Measurements from ENCODE around the gene NTRK1. TPM values are rescaled to one million over a fixed set of nuclear protein-coding genes. Genes with fewer than 3 reads are reported as not detected.

The NTRK1 gene
- total RNA-seq, 1 donor from 2014 or later: not detected

GRCh38 chr1:156894711-156895454 lies 34.2 kb downstream of the NTRK1 start:
- DNase-seq (ENCODE audit: low spot score): peak; percentile 82
- H3K36me3 Mint-ChIP-seq (ENCODE audit: low read depth): no peaks in the 10 kb centered on the region
- no peaks in the 10 kb centered on the region for H3K27me3 Mint-ChIP-seq (ENCODE audit: low read depth)
- peak overlapping the region; percentile 67 for H3K4me3 Mint-ChIP-seq (ENCODE audit: unreplicated experiment)
- H3K4me1 Mint-ChIP-seq (ENCODE audit: low read depth): peaks cover 58% of the 10 kb centered on the region
- H3K27ac Mint-ChIP-seq (ENCODE audit: unreplicated experiment): peak overlapping the region; percentile 93
- no peak for TF ChIP-seq CTCF (IDR thresholded peaks at IDR 0.05)
- H3K9me3 Mint-ChIP-seq (ENCODE audit: low read depth): no peaks in the 10 kb centered on the region

- Mint-ChIP-seq H3K9me3 (ENCODE audit: low read depth) (no peaks in the 10 kb centered on the region), H3K27me3 (ENCODE audit: low read depth) (no peaks in the 10 kb centered on the region), H3K4me1 (ENCODE audit: low read depth) (peaks cover 58% of the 10 kb centered on the region), H3K4me3 (ENCODE audit: unreplicated experiment) (peak overlapping the region; percentile 57), H3K27ac (ENCODE audit: unreplicated experiment) (peak overlapping the region; percentile 93), H3K36me3 (ENCODE audit: low read depth) (no peaks in the 10 kb centered on the region)
- no peak for DNase-seq (ENCODE audit: low spot score)
- TF ChIP-seq CTCF (IDR thresholded peaks at IDR 0.05): no peak
Measured at GRCh38 chr1:156895455-156895812, 34.8 kb downstream of the NTRK1 start.

GRCh38 chr1:156895927-156896326 lies 35.3 kb downstream of the NTRK1 start:
- Mint-ChIP-seq H3K27me3 (ENCODE audit: low read depth) (no peaks in the 10 kb centered on the region), H3K9me3 (ENCODE audit: low read depth) (no peaks in the 10 kb centered on the region), H3K4me1 (ENCODE audit: low read depth) (peaks cover 58% of the 10 kb centered on the region), H3K27ac (ENCODE audit: unreplicated experiment) (peak overlapping the region; percentile 93), H3K36me3 (ENCODE audit: low read depth) (no peaks in the 10 kb centered on the region), H3K4me3 (ENCODE audit: unreplicated experiment) (peak overlapping the region; percentile 2)
- no peak for TF ChIP-seq CTCF (IDR thresholded peaks at IDR 0.05)
- DNase-seq (ENCODE audit: low spot score): peak; percentile 38

GRCh38 chr1:156896490-156897033 lies 35.9 kb downstream of the NTRK1 start:
- no peak for TF ChIP-seq CTCF (IDR thresholded peaks at IDR 0.05)
- Mint-ChIP-seq H3K36me3 (ENCODE audit: low read depth) (no peaks in the 10 kb centered on the region), H3K4me1 (ENCODE audit: low read depth) (peaks cover 61% of the 10 kb centered on the region), H3K27ac (ENCODE audit: unreplicated experiment) (peak overlapping the region; percentile 95), H3K27me3 (ENCODE audit: low read depth) (peaks cover 2% of the 10 kb centered on the region), H3K9me3 (ENCODE audit: low read depth) (no peaks in the 10 kb centered on the region), H3K4me3 (ENCODE audit: unreplicated experiment) (peak overlapping the region; percentile 21)
- peak; percentile 86 for DNase-seq (ENCODE audit: low spot score)

GRCh38 chr1:156897078-156897825 lies 36.6 kb downstream of the NTRK1 start:
- peaks cover 66% of the 10 kb centered on the region for H3K4me1 Mint-ChIP-seq (ENCODE audit: low read depth)

More at GRCh38 chr1:156897078-156897825, 36.6 kb downstream of the NTRK1 start:
- H3K4me3 Mint-ChIP-seq (ENCODE audit: unreplicated experiment): peak overlapping the region; percentile 46
- H3K9me3 Mint-ChIP-seq (ENCODE audit: low read depth): no peaks in the 10 kb centered on the region
- no peak for DNase-seq (ENCODE audit: low spot score)
- H3K27me3 Mint-ChIP-seq (ENCODE audit: low read depth): peaks cover 2% of the 10 kb centered on the region
- peak overlapping the region; percentile 95 for H3K27ac Mint-ChIP-seq (ENCODE audit: unreplicated experiment)
- no peaks in the 10 kb centered on the region for H3K36me3 Mint-ChIP-seq (ENCODE audit: low read depth)
- TF ChIP-seq CTCF (IDR thresholded peaks at IDR 0.05): no peak

Measured in chondrocyte (in vitro differentiated cells).